Gastroesophageal sphincter (tissue), 4 donors: ENCODE measurements around the gene DDX51. TPM values are rescaled to one million over a fixed set of nuclear protein-coding genes. Genes with fewer than 3 reads are reported as not detected.

Experiments used
- ATAC-seq: fragments of 150-250 bp; one replicate; pipeline ENCODE4 v1.9.1; 2016; ENCODE audit warnings: mild to moderate bottlenecking, moderate library complexity
- H3K27ac ChIP-seq, 4 donors: fragments of 200-600 bp; sonication (generic) in 3 of 4; 1 replicate in 3 of 4; 2 replicates in 1 of 4; pipeline ENCODE4 v1.5.1; 2016 to 2019
- H3K27me3 ChIP-seq: fragments of 200-600 bp; sonication (generic); one replicate; pipeline ENCODE4 v1.5.1; 2019
- H3K36me3 ChIP-seq, 2 donors: fragments of 200-600 bp; sonication (generic); one replicate each; pipeline ENCODE4 v1.5.1; 2019; ENCODE audit warnings: control low read depth in 1 of 2
- H3K4me1 ChIP-seq, 3 donors: fragments of 200-600 bp; sonication (generic); 1 replicate in 2 of 3; 2 replicates in 1 of 3; pipeline ENCODE4 v1.5.1; 2016 to 2019; ENCODE audit warnings: control low read depth in 2 of 3
- H3K4me3 ChIP-seq, 2 donors: fragments of 200-600 bp; sonication (generic); one replicate each; pipeline ENCODE4 v1.5.1; 2019; ENCODE audit warnings: mild to moderate bottlenecking in 1 of 2, moderate library complexity in 1 of 2
- H3K9me3 ChIP-seq, 3 donors: fragments of 200-600 bp; sonication (generic); one replicate each; pipeline ENCODE4 v1.5.1; 2017 to 2019; ENCODE audit warnings: control low read depth in 2 of 3
- EP300 ChIP-seq: sonication (generic); formaldehyde crosslinking; IDR thresholded peaks from one replicate; pipeline ENCODE4 v1.6.1; 2017; ENCODE audit warnings: antibody characterized with exemption, mild to moderate bottlenecking
- POLR2A ChIP-seq, 2 donors: fragments of 450-650 bp; IDR thresholded peaks; one replicate each; pipeline ENCODE4 v1.6.1; 2017; ENCODE audit warnings: antibody characterized with exemption in 2 of 2, mild to moderate bottlenecking in 2 of 2, moderate library complexity in 1 of 2
- POLR2AphosphoS5 ChIP-seq: sonication (generic); formaldehyde crosslinking; IDR thresholded peaks from one replicate; pipeline ENCODE4 v1.6.1; 2017; ENCODE audit warnings: antibody characterized with exemption
- WGBS, 2 donors: methylation state at CpG; one replicate each; pipeline ENCODE4 v1.1.5; 2018; ENCODE audit warnings: low coverage in 1 of 2; 5-methylcytosine and 5-hydroxymethylcytosine counted together
- total RNA-seq, 4 donors: library from RNA; depleted of rRNA; stranded (reverse); fragments of >200 nt; gene quantifications; one replicate each; pipeline ENCODE4 v1.1.0, GENCODE V29; 2016
- TF ChIP-seq, protein P1 (sequence below), 4 experiments: fragments of 200-600 bp in 2 of 4; fragments of 450-650 bp in 2 of 4; sonication (generic) in 1 of 4; IDR thresholded peaks; one replicate each; pipeline ENCODE4 v1.5.1; 2017 to 2019; ENCODE audit warnings: antibody characterized with exemption in 4 of 4, mild to moderate bottlenecking in 2 of 4, moderate library complexity in 2 of 4

The DDX51 gene
- total RNA-seq, 4 donors from 2014 or later = 4.8 to 14.7 (median 11.7) TPM

GRCh38 chr12:132160601-132161035 is 16.5 kb upstream of the DDX51 start:
- TF ChIP-seq EP300 (no peak), POLR2A (IDR thresholded peaks at IDR 0.05) (no peak), POLR2AphosphoS5 (no peak)
- TF ChIP-seq, protein P1, sequence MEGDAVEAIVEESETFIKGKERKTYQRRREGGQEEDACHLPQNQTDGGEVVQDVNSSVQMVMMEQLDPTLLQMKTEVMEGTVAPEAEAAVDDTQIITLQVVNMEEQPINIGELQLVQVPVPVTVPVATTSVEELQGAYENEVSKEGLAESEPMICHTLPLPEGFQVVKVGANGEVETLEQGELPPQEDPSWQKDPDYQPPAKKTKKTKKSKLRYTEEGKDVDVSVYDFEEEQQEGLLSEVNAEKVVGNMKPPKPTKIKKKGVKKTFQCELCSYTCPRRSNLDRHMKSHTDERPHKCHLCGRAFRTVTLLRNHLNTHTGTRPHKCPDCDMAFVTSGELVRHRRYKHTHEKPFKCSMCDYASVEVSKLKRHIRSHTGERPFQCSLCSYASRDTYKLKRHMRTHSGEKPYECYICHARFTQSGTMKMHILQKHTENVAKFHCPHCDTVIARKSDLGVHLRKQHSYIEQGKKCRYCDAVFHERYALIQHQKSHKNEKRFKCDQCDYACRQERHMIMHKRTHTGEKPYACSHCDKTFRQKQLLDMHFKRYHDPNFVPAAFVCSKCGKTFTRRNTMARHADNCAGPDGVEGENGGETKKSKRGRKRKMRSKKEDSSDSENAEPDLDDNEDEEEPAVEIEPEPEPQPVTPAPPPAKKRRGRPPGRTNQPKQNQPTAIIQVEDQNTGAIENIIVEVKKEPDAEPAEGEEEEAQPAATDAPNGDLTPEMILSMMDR (IDR thresholded peaks at IDR 0.05) = no peak
- ATAC-seq = no peak
- peaks cover 39% of the 10 kb centered on the region for H3K27me3 ChIP-seq
- no CpG with 5 or more reads among the region's 15 CpGs for WGBS, 2 donors
- no peaks in the 10 kb centered on the region for H3K9me3 ChIP-seq
- no peak overlapping the region for H3K27ac ChIP-seq
- no peak overlapping the region for H3K4me3 ChIP-seq
- H3K4me1 ChIP-seq = peaks cover 0 to 19% (median 8%) of the 10 kb centered on the region in 3 donors
- H3K36me3 ChIP-seq = peaks cover 0 to 27% of the 10 kb centered on the region in 2 donors

- no peak overlapping the region for H3K4me3 ChIP-seq
- 53% methylated on average over 3 of the region's 16 CpGs; no CpG with 5 or more reads in 1 of the 2 donors for WGBS, 2 donors
- no peak for ATAC-seq
Measured at GRCh38 chr12:132160016-132160415, 15.9 kb upstream of the DDX51 start.

GRCh38 chr12:132159555-132160003 is 15.5 kb upstream of the DDX51 start:
- Histone ChIP-seq H3K4me1 (peaks cover 0 to 19% (median 8%) of the 10 kb centered on the region in 3 donors), H3K4me3 (no peak overlapping the region), H3K36me3 (peaks cover 0 to 27% of the 10 kb centered on the region in 2 donors), H3K27me3 (peaks cover 39% of the 10 kb centered on the region), H3K27ac (no peak overlapping the region), H3K9me3 (no peaks in the 10 kb centered on the region)
- ATAC-seq = no peak
- 70% methylated on average over 4 of the region's 14 CpGs; no CpG with 5 or more reads in 1 of the 2 donors for WGBS, 2 donors
- TF ChIP-seq POLR2A (IDR thresholded peaks at IDR 0.05) = no peak
- no peak for TF ChIP-seq POLR2AphosphoS5
- TF ChIP-seq EP300 = no peak
- TF ChIP-seq, protein P1 (IDR thresholded peaks at IDR 0.05) = no peak

More at GRCh38 chr12:132160016-132160415, 15.9 kb upstream of the DDX51 start:
- TF ChIP-seq POLR2A (IDR thresholded peaks at IDR 0.05) = no peak
- TF ChIP-seq, protein P1 (IDR thresholded peaks at IDR 0.05) = no peak
- no peak for TF ChIP-seq POLR2AphosphoS5
- no peak for TF ChIP-seq EP300
- H3K9me3 ChIP-seq = no peaks in the 10 kb centered on the region
- no peak overlapping the region for H3K27ac ChIP-seq
- H3K36me3 ChIP-seq = peaks cover 0 to 27% of the 10 kb centered on the region in 2 donors
- H3K4me1 ChIP-seq = peaks cover 0 to 19% (median 8%) of the 10 kb centered on the region in 3 donors
- H3K27me3 ChIP-seq = peaks cover 39% of the 10 kb centered on the region

DNA sequence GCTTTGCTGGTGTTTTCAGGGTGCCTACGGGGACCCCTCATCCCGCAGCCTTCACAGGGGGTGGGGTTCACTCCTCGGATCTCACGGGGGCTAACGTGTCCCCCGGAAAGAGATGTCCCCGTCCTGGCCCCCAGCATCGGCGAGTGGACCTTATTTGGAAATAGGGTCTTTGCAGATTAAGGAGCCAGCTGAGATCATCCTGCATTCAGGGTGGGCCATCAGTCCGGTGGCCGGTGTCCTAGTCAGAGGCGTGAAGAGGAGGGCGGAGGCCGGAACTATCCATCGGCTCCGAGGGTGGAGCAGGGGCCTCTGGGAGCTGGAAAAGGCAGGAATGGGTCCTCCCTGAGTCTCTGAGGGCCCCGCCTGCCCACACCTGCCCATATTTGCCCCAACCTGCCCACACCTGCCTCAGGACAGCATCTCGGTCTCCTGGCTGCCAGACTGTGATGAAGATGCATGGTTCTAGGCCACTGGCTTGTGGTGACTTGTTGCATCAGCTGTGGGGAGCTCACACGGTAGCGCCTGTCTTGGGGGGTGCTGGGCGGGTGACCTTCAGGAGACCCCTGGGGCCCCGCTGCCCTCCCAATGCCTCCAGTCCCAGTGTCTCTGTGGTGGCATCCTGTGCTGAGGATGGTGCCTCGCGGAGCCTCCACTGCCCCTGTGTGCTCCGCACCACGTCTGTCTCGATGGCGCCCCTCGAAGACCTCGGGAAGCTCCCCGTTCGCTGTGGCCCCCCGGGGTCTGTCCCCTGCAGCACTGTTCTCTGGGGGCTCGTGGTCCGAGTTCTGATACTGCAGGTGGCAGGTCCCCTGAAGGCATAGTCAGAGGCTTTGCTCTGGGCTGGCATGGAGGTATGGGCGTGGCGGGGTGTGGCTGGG is 14.8 kb upstream of the DDX51 start:
- Histone ChIP-seq H3K4me1 (peaks cover 0 to 26% (median 10%) of the 10 kb centered on the region in 3 donors), H3K36me3 (peaks cover 0 to 27% of the 10 kb centered on the region in 2 donors), H3K27ac (no peak overlapping the region), H3K9me3 (no peaks in the 10 kb centered on the region), H3K4me3 (no peak overlapping the region), H3K27me3 (peaks cover 33% of the 10 kb centered on the region)
- TF ChIP-seq, protein P1 (IDR thresholded peaks at IDR 0.05) = no peak
- no peak for TF ChIP-seq POLR2A (IDR thresholded peaks at IDR 0.05)
- TF ChIP-seq EP300 = no peak
- TF ChIP-seq POLR2AphosphoS5 = no peak
- 100% methylated on average over 3 of the region's 37 CpGs; no CpG with 5 or more reads in 1 of the 2 donors for WGBS, 2 donors
- ATAC-seq = no peak
